ENCODE results near the gene OSBPL9. TPM values are rescaled to one million over a fixed set of nuclear protein-coding genes. Genes with fewer than 3 reads are reported as not detected.
"Not testable (repeated sequence)": the region's sequence is repeated elsewhere in the genome, so short reads cannot be mapped to it uniquely, and the experiment has no call there.

OSBPL9 gene
- polyA plus RNA-seq, 1 experiment, result 69.6 TPM

GRCh38 chr1:51729824-51730301, 113.0 kb downstream of the OSBPL9 start:
- no peak for TF ChIP-seq CTCF (IDR thresholded peaks at IDR 0.05; ENCODE audit: low read depth, low read length)
- ChIA-PET CTCF (interaction anchor here (0.8 to 1.0 kb wide), 2 partner anchors 11 to 103 kb away, joined by 3 read pairs; no protein-coding TSS in a partner anchor), POLR2A (no interaction called here)
- DNase-seq (ENCODE audit: low read depth, low spot score), result no peak
- Histone ChIP-seq H3K27me3 (ENCODE audit: control insufficient read depth, insufficient read depth, low read length) (no peaks in the 10 kb centered on the region), H3K27ac (ENCODE audit: low read depth, low read length) (peak overlapping the region; percentile 65), H3K4me3 (ENCODE audit: low read depth, low read length) (peak overlapping the region; percentile 75), H3K9me3 (ENCODE audit: control insufficient read depth, insufficient read depth, low read length) (no peaks in the 10 kb centered on the region; the same call in 1 of the 2 replicates)

GRCh38 chr1:51731998-51732397, 115.1 kb downstream of the OSBPL9 start:
- CTCF ChIA-PET, result no interaction called here

GRCh38 chr1:51732701-51733425, 116.0 kb downstream of the OSBPL9 start:
- H3K9me3 ChIP-seq (ENCODE audit: control insufficient read depth, insufficient read depth, low read length), result no peaks in the 10 kb centered on the region; the same call in 1 of the 2 replicates
- no peak overlapping the region for H3K27ac ChIP-seq (ENCODE audit: low read depth, low read length)
- H3K4me3 ChIP-seq (ENCODE audit: low read depth, low read length), result no peak overlapping the region
- DNase-seq (ENCODE audit: low read depth, low spot score), result no peak
- TF ChIP-seq CTCF (IDR thresholded peaks at IDR 0.05; ENCODE audit: low read depth, low read length), result no peak
- H3K27me3 ChIP-seq (ENCODE audit: control insufficient read depth, insufficient read depth, low read length), result no peaks in the 10 kb centered on the region
- POLR2A ChIA-PET, result interaction anchor here (0.5 kb wide), 1 partner anchor 12 kb away, joined by 6 read pairs; no protein-coding TSS in a partner anchor
- CTCF ChIA-PET, result no interaction called here

More at GRCh38 chr1:51731998-51732397, 115.1 kb downstream of the OSBPL9 start:
- H3K4me3 ChIP-seq (ENCODE audit: low read depth, low read length), result no peak overlapping the region
- DNase-seq (ENCODE audit: low read depth, low spot score), result no peak
- POLR2A ChIA-PET, result interaction anchor here (0.5 kb wide), 1 partner anchor 11 kb away, joined by 6 read pairs; no protein-coding TSS in a partner anchor
- H3K27ac ChIP-seq (ENCODE audit: low read depth, low read length), result no peak overlapping the region
- TF ChIP-seq CTCF (IDR thresholded peaks at IDR 0.05; ENCODE audit: low read depth, low read length), result no peak
- no peaks in the 10 kb centered on the region; the same call in 1 of the 2 replicates for H3K9me3 ChIP-seq (ENCODE audit: control insufficient read depth, insufficient read depth, low read length)
- no peaks in the 10 kb centered on the region for H3K27me3 ChIP-seq (ENCODE audit: control insufficient read depth, insufficient read depth, low read length)

- CTCF ChIA-PET; H3K9me3 ChIP-seq (ENCODE audit: control insufficient read depth, insufficient read depth, low read length); H3K27me3 ChIP-seq (ENCODE audit: control insufficient read depth, insufficient read depth, low read length); POLR2A ChIA-PET; H3K4me3 ChIP-seq (ENCODE audit: low read depth, low read length); H3K27ac ChIP-seq (ENCODE audit: low read depth, low read length); DNase-seq (ENCODE audit: low read depth, low spot score): not testable (repeated sequence)
These were observed 116.5 kb downstream of the OSBPL9 start for GRCh38 chr1:51733426-51733774.

- no peak overlapping the region for H3K4me3 ChIP-seq (ENCODE audit: low read depth, low read length)
- CTCF ChIA-PET, result interaction anchor here (0.6 kb wide), 1 partner anchor 860 kb away, joined by 3 read pairs; no protein-coding TSS in a partner anchor
- H3K9me3 ChIP-seq (ENCODE audit: control insufficient read depth, insufficient read depth, low read length), result no peaks in the 10 kb centered on the region; the same call in 1 of the 2 replicates
- POLR2A ChIA-PET, result no interaction called here
- TF ChIP-seq CTCF (IDR thresholded peaks at IDR 0.05; ENCODE audit: low read depth, low read length), result no peak
- DNase-seq (ENCODE audit: low read depth, low spot score), result no peak
- no peaks in the 10 kb centered on the region for H3K27me3 ChIP-seq (ENCODE audit: control insufficient read depth, insufficient read depth, low read length)
- no peak overlapping the region for H3K27ac ChIP-seq (ENCODE audit: low read depth, low read length)
These were observed 117.1 kb downstream of the OSBPL9 start for GRCh38 chr1:51733793-51734522.
